ENCODE results near the gene EIPR1. TPM values are rescaled to one million over a fixed set of nuclear protein-coding genes. Genes with fewer than 3 reads are reported as not detected.

Gene EIPR1
- total RNA-seq, 1 experiment from 2014 or later, result 40.4 TPM

DNA sequence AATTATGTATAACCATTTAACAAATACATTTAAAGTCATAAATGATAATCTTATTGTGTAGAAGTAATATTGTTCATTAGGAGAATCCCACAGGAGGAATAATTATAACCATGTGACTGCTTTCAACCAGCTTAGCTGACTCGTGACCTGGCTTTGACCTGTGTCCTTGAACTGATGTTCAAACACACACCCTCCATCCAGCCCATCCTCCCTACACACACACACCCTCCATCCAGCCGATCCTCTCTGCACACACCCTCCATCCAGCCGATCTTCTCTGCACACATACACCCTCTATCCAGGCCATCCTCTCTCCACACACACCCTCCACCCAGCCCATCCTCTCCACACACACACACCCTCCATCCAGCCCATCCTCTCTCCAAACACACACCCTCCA is 83.5 kb downstream of the EIPR1 start:
- BruUV-seq (replicated peaks), result no TSS peak
- Histone ChIP-seq H3K9me2 (ENCODE audit: insufficient read depth) (no peaks in the 10 kb centered on the region), H3K4me2 (no peak overlapping the region), H3F3A (ENCODE audit: insufficient read depth, low read depth) (no peaks in the 10 kb centered on the region), H3K79me2 (ENCODE audit: low read depth) (no peaks in the 10 kb centered on the region), H2AFZ (no peak overlapping the region), H4K20me1 (ENCODE audit: insufficient read depth) (peaks cover 24% of the 10 kb centered on the region), H3K27ac (no peak overlapping the region), H3K4me1 (replicated peaks; ENCODE audit: insufficient read depth) (no peaks in the 10 kb centered on the region), H3K4me3 (no peak overlapping the region), H3K9me3 (ENCODE audit: insufficient read depth, low read depth) (no peaks in the 10 kb centered on the region), H3K36me3 (ENCODE audit: low read depth) (no peaks in the 10 kb centered on the region), H3K27me3 (ENCODE audit: insufficient read depth, low read depth) (no peaks in the 10 kb centered on the region)
- no peak for TF ChIP-seq EZH2 (IDR thresholded peaks at IDR 0.05; ENCODE audit: low read depth)
- TF ChIP-seq, protein P1, sequence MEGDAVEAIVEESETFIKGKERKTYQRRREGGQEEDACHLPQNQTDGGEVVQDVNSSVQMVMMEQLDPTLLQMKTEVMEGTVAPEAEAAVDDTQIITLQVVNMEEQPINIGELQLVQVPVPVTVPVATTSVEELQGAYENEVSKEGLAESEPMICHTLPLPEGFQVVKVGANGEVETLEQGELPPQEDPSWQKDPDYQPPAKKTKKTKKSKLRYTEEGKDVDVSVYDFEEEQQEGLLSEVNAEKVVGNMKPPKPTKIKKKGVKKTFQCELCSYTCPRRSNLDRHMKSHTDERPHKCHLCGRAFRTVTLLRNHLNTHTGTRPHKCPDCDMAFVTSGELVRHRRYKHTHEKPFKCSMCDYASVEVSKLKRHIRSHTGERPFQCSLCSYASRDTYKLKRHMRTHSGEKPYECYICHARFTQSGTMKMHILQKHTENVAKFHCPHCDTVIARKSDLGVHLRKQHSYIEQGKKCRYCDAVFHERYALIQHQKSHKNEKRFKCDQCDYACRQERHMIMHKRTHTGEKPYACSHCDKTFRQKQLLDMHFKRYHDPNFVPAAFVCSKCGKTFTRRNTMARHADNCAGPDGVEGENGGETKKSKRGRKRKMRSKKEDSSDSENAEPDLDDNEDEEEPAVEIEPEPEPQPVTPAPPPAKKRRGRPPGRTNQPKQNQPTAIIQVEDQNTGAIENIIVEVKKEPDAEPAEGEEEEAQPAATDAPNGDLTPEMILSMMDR (conservative IDR thresholded peaks at IDR 0.05), result no peak
- ChIA-PET POLR2A (ENCODE audit: unreplicated experiment) (no interaction called here), CTCF (no interaction called here)
- DNase-seq, result no peak
- intact Hi-C loops (cut with micrococcal nuclease; ENCODE audit: unreplicated experiment), result no loop called here

DNA sequence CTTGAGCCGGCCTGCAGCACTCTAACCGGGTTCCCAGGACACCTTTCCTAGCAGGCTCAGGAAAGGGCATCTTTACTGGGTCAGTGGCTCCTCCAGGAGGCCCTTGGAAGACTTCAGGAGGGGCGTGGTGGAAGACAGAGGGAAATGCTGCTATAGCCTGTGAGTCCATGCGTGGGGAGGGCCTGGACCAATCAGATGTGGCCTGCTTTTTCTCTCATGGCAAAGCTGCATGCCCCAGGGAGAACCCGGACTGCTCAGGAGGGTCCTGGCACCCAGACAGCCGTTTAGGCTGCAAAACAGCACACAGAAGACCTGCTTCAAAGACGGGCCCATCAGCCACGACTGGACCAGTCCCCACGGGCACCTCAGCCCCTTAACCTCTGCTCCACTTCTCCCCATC is 84.4 kb downstream of the EIPR1 start:
- intact Hi-C loops (cut with micrococcal nuclease; ENCODE audit: unreplicated experiment), result no loop called here

DNA sequence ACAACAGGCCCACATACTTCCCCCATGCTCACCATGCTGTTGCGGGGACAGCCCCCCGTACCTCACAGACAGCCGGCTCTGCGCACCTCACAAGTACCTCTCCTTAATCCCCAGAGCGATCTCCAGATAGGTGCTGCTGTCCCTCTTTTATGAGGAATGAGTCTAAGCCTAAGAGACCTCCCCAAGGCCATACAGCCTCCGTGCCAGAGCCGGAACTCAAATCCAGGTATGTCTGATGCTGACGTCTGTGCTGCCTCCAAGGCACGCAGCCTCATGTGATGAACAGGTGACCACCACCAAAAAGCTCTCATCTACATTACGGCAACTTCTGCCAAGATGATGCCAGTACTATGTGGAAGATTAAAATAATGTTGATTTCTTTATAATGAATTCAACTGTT is 85.2 kb downstream of the EIPR1 start:
- intact Hi-C loops (cut with micrococcal nuclease; ENCODE audit: unreplicated experiment), result no loop called here
- H2AFZ ChIP-seq, result no peak overlapping the region
- ChIA-PET POLR2A (ENCODE audit: unreplicated experiment) (no interaction called here), CTCF (no interaction called here)
- H3K9me2 ChIP-seq (ENCODE audit: insufficient read depth), result no peaks in the 10 kb centered on the region
- no peaks in the 10 kb centered on the region for H3K9me3 ChIP-seq (ENCODE audit: insufficient read depth, low read depth)
- no peaks in the 10 kb centered on the region for H3K27me3 ChIP-seq (ENCODE audit: insufficient read depth, low read depth)
- H3K4me1 ChIP-seq (replicated peaks; ENCODE audit: insufficient read depth), result no peaks in the 10 kb centered on the region
- peaks cover 31% of the 10 kb centered on the region for H4K20me1 ChIP-seq (ENCODE audit: insufficient read depth)
- no peak for DNase-seq
- no peaks in the 10 kb centered on the region for H3K36me3 ChIP-seq (ENCODE audit: low read depth)
- H3K79me2 ChIP-seq (ENCODE audit: low read depth), result no peaks in the 10 kb centered on the region
- no peak overlapping the region for H3K4me2 ChIP-seq
- no peak overlapping the region for H3K4me3 ChIP-seq
- H3K27ac ChIP-seq, result no peak overlapping the region
- TF ChIP-seq EZH2 (IDR thresholded peaks at IDR 0.05; ENCODE audit: low read depth), result no peak
- BruUV-seq (replicated peaks), result no TSS peak
- no peaks in the 10 kb centered on the region for H3F3A ChIP-seq (ENCODE audit: insufficient read depth, low read depth)

More for the DNA sequence above, 84.4 kb downstream of the EIPR1 start:
- no peaks in the 10 kb centered on the region for H3K4me1 ChIP-seq (replicated peaks; ENCODE audit: insufficient read depth)
- no peak for TF ChIP-seq EZH2 (IDR thresholded peaks at IDR 0.05; ENCODE audit: low read depth)
- TF ChIP-seq, protein P1 (conservative IDR thresholded peaks at IDR 0.05), result no peak
- H3K9me3 ChIP-seq (ENCODE audit: insufficient read depth, low read depth), result no peaks in the 10 kb centered on the region
- no peaks in the 10 kb centered on the region for H3K27me3 ChIP-seq (ENCODE audit: insufficient read depth, low read depth)
- no peak overlapping the region for H3K4me3 ChIP-seq
- no peaks in the 10 kb centered on the region for H3K9me2 ChIP-seq (ENCODE audit: insufficient read depth)
- POLR2A ChIA-PET (ENCODE audit: unreplicated experiment), result no interaction called here
- no TSS peak for BruUV-seq (replicated peaks)
- CTCF ChIA-PET, result no interaction called here
- H2AFZ ChIP-seq, result no peak overlapping the region
- no peaks in the 10 kb centered on the region for H3F3A ChIP-seq (ENCODE audit: insufficient read depth, low read depth)
- H3K36me3 ChIP-seq (ENCODE audit: low read depth), result no peaks in the 10 kb centered on the region
- H3K79me2 ChIP-seq (ENCODE audit: low read depth), result no peaks in the 10 kb centered on the region
- H3K27ac ChIP-seq, result no peak overlapping the region
- peaks cover 29% of the 10 kb centered on the region for H4K20me1 ChIP-seq (ENCODE audit: insufficient read depth)
- no peak for DNase-seq
- H3K4me2 ChIP-seq, result no peak overlapping the region

DNA sequence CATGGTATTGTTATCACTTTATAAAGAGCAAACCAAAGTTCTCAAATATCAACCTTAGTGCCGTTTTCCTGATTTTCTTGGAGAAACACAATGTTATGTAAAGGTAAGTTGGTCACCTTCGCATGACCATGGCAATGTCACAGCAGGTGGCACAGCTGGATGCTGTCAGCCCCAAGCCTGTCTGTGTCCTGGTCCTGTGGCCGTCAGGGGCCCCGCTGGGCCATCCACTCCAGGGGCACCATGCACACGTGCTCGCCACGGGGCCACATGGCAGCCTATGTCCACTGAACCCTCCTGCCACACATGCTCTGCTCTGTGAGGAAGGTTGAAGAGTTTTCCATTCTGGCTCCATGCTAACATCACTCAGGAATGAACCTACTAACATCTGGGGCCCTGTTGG is 85.9 kb downstream of the EIPR1 start:
- H3K4me3 ChIP-seq, result no peak overlapping the region
- H3K4me2 ChIP-seq, result no peak overlapping the region
- ChIA-PET POLR2A (ENCODE audit: unreplicated experiment) (no interaction called here), CTCF (no interaction called here)
- H4K20me1 ChIP-seq (ENCODE audit: insufficient read depth), result peaks cover 31% of the 10 kb centered on the region
- H3F3A ChIP-seq (ENCODE audit: insufficient read depth, low read depth), result no peaks in the 10 kb centered on the region
- no peak for DNase-seq
- no peaks in the 10 kb centered on the region for H3K4me1 ChIP-seq (replicated peaks; ENCODE audit: insufficient read depth)
- H3K27me3 ChIP-seq (ENCODE audit: insufficient read depth, low read depth), result no peaks in the 10 kb centered on the region
- intact Hi-C loops (cut with micrococcal nuclease; ENCODE audit: unreplicated experiment), result no loop called here
- no peak overlapping the region for H3K27ac ChIP-seq
- no peaks in the 10 kb centered on the region for H3K9me3 ChIP-seq (ENCODE audit: insufficient read depth, low read depth)
- no peaks in the 10 kb centered on the region for H3K79me2 ChIP-seq (ENCODE audit: low read depth)
- H2AFZ ChIP-seq, result no peak overlapping the region
- BruUV-seq (replicated peaks), result no TSS peak
- TF ChIP-seq, protein P1 (conservative IDR thresholded peaks at IDR 0.05), result no peak
- no peak for TF ChIP-seq EZH2 (IDR thresholded peaks at IDR 0.05; ENCODE audit: low read depth)
- H3K36me3 ChIP-seq (ENCODE audit: low read depth), result no peaks in the 10 kb centered on the region
- H3K9me2 ChIP-seq (ENCODE audit: insufficient read depth), result no peaks in the 10 kb centered on the region
